Fibroblast of skin of scalp (primary cell): ENCODE measurements around the gene ITGA3.
"Not testable (repeated sequence)": the region's sequence is repeated elsewhere in the genome, so short reads cannot be mapped to it uniquely, and the experiment has no call there.

Experiments
- DNase-seq: peaks from one replicate; pipeline ENCODE4 v3.0.0-alpha.2; 2013

Gene ITGA3

GRCh38 chr17:50052822-50053653 lies 2.9 kb upstream of the ITGA3 start:
- DNase-seq, result peak; percentile 52

- peak; percentile 59 for DNase-seq
Observed at GRCh38 chr17:50053654-50053960, 2.3 kb upstream of the ITGA3 start.

GRCh38 chr17:50055055-50055425 lies 870 bp upstream of the ITGA3 start:
- DNase-seq, result no peak

GRCh38 chr17:50056217-50056960 lies 479 bp downstream of the ITGA3 start:
- DNase-seq, result peak; percentile 52

GRCh38 chr17:50056961-50057330 lies 1.0 kb downstream of the ITGA3 start:
- DNase-seq, result peak; percentile 47

- DNase-seq, result no peak
Observed at GRCh38 chr17:50057521-50057991, 1.6 kb downstream of the ITGA3 start.

- DNase-seq, result no peak
Observed at GRCh38 chr17:50058296-50058953, 2.5 kb downstream of the ITGA3 start.

- DNase-seq, result no peak
Observed at GRCh38 chr17:50059256-50059655, 3.3 kb downstream of the ITGA3 start.

GRCh38 chr17:50059759-50060273 lies 3.9 kb downstream of the ITGA3 start:
- peak; percentile 57 for DNase-seq

- peak; percentile 79 for DNase-seq
Observed at GRCh38 chr17:50060951-50061712, 5.2 kb downstream of the ITGA3 start.

- DNase-seq, result not testable (repeated sequence)
Observed at GRCh38 chr17:50061713-50062045, 5.8 kb downstream of the ITGA3 start.

GRCh38 chr17:50062293-50063243 lies 6.7 kb downstream of the ITGA3 start:
- DNase-seq, result peak; percentile 82

- DNase-seq, result no peak
Observed at GRCh38 chr17:50063561-50064252, 7.8 kb downstream of the ITGA3 start.

GRCh38 chr17:50064253-50065001 lies 8.5 kb downstream of the ITGA3 start:
- DNase-seq, result peak; percentile 97

- DNase-seq, result no peak
Observed at GRCh38 chr17:50065056-50065455, 9.1 kb downstream of the ITGA3 start.

GRCh38 chr17:50066995-50067394 lies 11.1 kb downstream of the ITGA3 start:
- DNase-seq, result no peak

- no peak for DNase-seq
Observed at GRCh38 chr17:50067996-50068395, 12.1 kb downstream of the ITGA3 start.

GRCh38 chr17:50070908-50071680 lies 15.2 kb downstream of the ITGA3 start:
- no peak for DNase-seq

GRCh38 chr17:50071692-50072091 lies 15.8 kb downstream of the ITGA3 start:
- no peak for DNase-seq
